GM18861 (cell line): Measurements from ENCODE around the gene AHRR.

ENCODE experiments used
- ATAC-seq: cut with Tn5 transposase; IDR thresholded peaks from one replicate; pipeline ENCODE4 v1.9.1; 2021; ENCODE audit not compliant: unreplicated experiment

Gene AHRR

GRCh38 chr5:320524-321229 lies 837 bp upstream of the AHRR start:
- ATAC-seq, result no peak

GRCh38 chr5:321726-322251 lies 275 bp downstream of the AHRR start:
- ATAC-seq, result no peak

- ATAC-seq, result no peak
Observed at GRCh38 chr5:322281-322941, 897 bp downstream of the AHRR start.

GRCh38 chr5:322942-323879 lies 1.7 kb downstream of the AHRR start:
- no peak for ATAC-seq

- ATAC-seq, result no peak
Observed at GRCh38 chr5:324736-325612, 3.5 kb downstream of the AHRR start.

GRCh38 chr5:326109-326508 lies 4.6 kb downstream of the AHRR start:
- ATAC-seq, result no peak

GRCh38 chr5:329121-329735 lies 7.7 kb downstream of the AHRR start:
- ATAC-seq, result no peak

- no peak for ATAC-seq
Observed at GRCh38 chr5:329768-330167, 8.3 kb downstream of the AHRR start.

- ATAC-seq, result no peak
Observed at GRCh38 chr5:332843-333242, 11.3 kb downstream of the AHRR start.

GRCh38 chr5:333945-334344 lies 12.4 kb downstream of the AHRR start:
- no peak for ATAC-seq

GRCh38 chr5:334903-335739 lies 13.6 kb downstream of the AHRR start:
- ATAC-seq, result no peak

- no peak for ATAC-seq
Observed at GRCh38 chr5:335740-336038, 14.2 kb downstream of the AHRR start.

- ATAC-seq, result no peak
Observed at GRCh38 chr5:337563-338130, 16.1 kb downstream of the AHRR start.

- ATAC-seq, result no peak
Observed at GRCh38 chr5:342501-343460, 21.3 kb downstream of the AHRR start.

GRCh38 chr5:343461-344401 lies 22.2 kb downstream of the AHRR start:
- no peak for ATAC-seq

GRCh38 chr5:344668-345067 lies 23.2 kb downstream of the AHRR start:
- no peak for ATAC-seq
